Forelimb muscle (tissue), 1 donor: ENCODE measurements around the gene FRYL. TPM values are rescaled to one million over a fixed set of nuclear protein-coding genes. Genes with fewer than 3 reads are reported as not detected.

ENCODE experiments used
- DNase-seq: peaks from one replicate; pipeline ENCODE4 v3.0.0-alpha.2; 2013; ENCODE audit warnings: low read depth
- polyA plus RNA-seq: library from polyadenylated mRNA; unstranded; fragments of 120-200 nt; gene quantifications from one replicate; pipeline ENCODE4 v1.2.1, GENCODE V29; 2013; ENCODE audit not compliant: insufficient read length

The FRYL gene
- polyA plus RNA-seq, 1 donor: 24.8 TPM

DNA sequence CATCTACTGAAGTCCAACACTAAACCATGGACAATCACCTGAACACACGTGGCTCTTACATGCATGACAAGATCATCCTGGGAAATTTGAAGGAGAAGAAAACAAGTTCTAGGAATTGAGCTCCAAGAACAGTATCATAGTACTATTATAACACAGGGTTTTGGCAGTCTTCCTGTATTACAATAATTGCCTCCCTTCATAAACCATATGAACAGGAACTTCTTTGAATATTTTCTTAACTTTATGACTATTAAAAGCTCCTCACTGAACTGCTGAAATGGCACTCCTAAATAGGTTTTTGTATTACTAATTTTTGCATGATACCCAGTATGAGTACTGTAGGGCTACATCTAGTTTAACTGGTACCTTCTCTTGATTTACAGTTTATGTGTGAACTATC is 160.0 kb downstream of the FRYL start:
- no peak for DNase-seq

DNA sequence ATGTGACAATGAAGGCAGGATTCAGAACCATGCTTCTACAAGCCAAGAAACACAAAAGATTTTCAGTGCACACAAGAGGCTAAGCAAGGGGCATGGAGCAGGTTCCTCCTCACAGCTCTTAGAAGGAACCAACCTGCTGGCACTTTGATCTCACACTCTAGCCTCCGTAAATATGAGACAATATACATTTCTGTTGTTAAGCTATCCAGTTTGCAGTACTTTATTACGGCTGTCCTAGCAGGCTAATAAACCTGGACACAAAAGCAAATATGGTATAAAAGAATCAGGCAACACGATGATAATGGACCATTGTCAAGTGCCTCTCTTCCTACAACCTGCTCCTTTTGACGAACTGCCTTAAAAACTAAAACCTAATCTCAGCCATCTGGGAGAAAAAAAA is 175.6 kb downstream of the FRYL start:
- DNase-seq: no peak

DNA sequence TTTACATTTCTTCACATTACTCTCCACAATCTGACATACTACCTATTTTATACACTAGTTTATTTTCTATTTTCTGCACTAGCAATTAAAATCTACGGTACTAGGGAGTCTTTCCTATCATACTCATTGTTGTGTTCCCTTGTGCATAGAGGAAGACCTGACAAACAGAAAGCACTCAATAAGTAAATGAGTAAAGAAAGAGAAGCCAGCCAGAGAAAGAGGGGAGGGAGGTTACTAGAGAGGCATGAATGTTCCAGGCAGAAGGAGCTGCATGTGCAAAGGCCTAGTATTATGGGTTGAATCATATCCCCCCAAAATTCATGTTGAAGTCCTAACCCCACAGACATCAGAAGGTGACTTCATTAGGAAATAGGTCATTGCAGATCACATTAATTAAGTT is 176.0 kb downstream of the FRYL start:
- no peak for DNase-seq

DNA sequence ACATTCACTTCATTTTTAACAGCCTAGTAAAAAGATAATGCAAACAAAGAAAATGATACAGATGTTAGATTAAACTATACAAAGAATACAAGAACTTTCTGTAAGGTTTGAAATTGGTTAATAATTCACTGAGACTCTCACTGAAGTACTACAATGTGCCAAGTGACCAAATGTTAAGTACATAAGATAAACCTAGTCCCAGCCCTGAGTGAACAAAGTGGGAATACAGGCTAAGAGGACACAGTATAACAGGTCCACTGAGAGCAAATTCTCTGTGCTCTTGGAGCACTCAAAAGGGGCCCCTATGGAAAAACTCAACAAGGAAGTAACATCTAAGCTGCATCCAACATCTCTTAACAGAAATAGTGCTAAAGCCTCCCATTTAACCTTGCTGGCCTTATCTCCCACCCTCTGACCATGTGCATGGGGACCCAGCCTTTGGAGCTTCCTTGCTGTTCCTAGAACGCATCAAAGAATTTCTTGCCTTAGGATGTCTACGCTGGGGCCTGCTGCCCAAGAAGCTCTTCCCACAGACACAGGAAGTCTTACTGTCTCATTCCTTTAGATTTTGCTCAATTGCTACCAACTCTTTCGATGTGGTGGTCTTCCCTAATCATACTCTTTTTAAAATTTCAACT is 176.6 kb downstream of the FRYL start:
- no peak for DNase-seq

DNA sequence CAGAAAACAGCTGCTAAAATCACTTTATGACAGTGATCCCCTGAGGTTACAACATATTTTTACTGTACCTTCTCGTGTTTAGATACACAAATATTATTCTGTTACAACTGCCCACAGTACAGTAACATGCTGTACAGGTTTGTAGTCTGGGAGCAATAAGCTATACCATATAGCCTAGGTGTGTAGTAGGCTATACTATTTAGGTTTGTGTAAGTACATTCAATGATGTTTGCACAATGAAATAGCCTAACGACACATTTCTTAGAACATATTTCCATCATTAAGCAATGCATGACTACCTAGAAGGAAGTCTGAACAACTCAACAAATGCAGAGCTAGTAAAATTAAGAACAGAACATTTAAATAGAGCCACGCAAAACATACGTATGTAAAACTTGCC is 177.3 kb downstream of the FRYL start:
- DNase-seq: no peak

DNA sequence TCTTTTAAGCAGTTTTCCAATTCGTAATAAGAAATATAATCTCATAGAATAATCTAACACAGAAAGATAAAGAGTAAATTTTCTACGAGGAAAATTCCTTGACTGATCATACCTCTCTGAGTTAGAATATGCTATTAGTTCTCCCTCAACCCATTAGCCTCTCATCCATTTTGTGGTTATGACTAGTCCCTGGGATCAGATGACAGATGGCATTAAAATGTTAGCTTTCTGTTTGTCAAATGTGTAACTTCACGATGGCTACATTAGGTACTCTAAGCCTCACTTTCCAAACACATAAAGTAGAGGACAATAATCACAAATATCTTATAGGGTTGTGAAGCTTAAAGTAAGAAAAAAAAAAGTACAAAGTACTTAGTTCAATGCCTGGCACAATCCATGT is 177.9 kb downstream of the FRYL start:
- no peak for DNase-seq

DNA sequence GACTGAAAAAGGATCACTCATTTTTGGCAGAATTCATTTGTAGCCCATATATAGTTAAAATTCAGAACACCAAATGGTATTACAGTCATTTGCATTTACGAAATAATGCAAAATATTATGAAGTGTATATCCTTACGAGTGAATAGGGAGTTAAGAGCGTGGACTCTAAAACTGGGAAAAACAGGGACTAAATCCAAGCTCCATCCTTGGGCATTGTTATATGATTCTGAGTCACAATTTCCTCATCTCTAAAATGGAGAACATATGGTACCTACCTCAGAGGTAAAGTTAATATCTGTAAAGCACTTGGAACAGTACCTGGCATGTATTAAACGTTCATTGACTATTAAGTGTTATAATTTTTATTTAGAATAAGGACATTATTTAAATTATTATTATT is 183.7 kb downstream of the FRYL start:
- DNase-seq: no peak

DNA sequence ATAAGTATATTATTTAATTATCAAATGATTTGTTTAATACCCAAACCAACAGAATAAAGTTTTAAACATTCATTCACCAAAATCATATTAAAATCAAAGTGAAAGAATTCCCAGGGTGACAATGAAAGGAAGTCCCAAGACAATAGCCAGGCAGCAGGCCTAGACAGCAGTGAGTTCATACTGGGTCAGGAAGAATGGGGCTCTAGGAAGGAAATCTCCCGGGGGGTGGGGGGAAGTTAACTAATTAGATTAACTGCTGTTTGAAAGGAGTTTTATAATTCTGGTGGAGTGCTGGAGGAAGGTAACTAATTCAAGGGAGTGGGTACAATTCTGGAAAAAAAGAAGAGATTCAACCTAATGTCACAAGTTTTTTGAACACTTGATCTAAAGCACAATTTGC is 185.9 kb downstream of the FRYL start:
- DNase-seq: no peak

DNA sequence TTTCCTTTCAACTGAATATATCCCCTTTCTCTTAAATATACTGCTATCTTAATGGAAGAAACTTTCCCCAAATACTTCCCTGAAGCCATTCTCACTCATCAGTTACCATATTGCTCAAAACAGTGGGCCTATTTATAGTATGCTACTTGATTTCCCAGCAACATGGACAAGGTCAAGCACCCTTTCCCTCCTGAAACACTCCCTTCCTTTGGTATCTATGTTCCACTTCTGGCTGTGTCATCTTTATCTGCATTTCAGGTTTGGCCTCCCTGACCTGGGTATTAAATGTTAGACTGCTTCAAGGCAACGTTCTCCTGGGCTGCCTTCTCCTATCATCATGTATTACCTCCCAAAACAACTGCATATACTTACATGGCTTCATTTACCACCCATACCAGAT is 188.7 kb downstream of the FRYL start:
- no peak for DNase-seq

DNA sequence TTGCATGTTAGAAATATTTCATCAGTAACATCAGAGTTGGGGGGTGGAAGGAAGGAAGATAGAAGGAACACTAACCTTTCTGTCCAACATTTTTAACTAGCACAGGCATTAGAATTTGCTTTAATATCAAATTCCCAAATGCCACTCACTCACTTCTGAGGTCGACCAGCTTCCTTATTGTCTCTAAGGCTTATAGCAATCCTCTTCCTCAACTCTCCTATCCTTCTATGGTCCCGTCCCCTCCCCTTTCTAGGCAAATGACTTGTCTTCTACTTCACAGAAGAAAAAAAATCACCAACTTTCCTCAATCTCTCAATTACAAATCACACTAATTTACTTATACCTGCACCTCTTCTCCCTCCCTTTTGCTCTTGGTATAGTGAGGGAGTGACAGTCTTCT is 189.2 kb downstream of the FRYL start:
- DNase-seq: no peak

DNA sequence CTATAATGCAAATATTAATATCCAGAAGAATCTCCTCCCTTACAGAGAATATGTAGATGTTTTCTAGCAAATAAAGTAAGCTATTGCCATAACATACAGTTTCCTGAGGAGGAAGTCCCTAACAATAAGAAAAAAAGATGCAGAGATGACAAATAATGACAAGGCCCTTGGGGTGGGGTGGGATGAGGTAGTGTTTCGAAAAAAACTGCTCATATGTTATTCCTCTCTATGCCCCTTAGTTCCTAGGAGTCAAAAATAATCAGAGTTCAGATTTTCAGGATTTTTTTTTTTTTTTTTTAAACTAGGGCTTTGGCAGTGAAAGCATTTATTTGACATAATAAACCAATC is 191.0 kb downstream of the FRYL start:
- no peak for DNase-seq

DNA sequence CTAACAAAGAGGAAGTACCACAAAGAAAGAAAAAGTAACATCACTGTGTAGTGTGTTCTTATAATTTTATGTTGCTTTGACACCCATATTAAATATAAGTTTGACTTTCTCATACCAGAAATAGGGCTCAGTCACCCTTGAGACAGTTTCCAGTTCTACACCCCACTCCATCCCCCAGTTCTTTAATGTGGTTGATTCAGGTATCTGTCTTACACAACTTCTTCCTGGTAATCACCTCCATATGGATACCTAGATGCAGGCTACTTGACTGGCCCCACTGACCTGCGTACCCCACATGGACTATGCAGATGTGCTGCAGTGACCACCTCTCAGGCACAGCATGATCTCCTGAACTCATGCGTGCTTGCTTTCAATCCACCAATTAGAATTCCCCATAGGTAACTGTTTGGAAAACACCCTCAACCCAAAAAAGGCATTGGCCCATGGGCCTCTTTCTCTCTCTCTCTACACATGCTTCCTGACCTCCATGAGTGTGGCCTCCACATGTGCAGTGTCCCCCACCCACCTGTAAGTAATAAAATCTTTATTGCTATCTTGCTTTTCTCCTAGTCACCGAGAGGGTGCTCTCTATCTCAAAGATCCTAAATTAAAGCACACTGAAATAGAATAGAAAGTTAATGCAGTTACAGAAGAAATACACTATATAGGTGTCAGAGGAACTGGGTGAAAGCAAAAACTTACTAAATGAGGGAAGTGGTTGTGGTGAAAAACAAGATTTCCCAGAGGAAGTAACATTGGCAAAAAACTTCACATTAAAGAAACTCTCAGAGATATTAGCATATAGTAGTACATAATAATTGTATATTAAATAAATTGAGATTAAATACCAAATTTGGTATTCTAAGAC is 191.6 kb downstream of the FRYL start:
- DNase-seq: no peak

DNA sequence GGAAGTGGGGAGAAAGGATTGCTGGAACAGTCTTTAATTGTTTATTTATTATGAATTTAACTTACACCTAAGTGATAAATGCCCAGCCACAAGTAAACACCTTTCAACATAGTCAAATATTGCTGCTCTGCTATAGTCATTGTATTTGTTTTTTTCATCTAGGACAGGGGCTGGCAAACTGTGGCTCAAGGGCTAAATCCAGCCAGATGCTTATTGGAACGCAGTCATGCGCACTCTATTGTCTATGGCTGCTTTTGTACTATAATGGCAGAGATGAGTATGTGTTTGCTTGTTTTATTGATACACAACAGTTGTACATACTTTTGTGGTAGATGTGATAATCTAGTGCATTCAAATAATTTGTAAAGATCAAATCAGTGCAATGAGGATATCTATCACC is 194.7 kb downstream of the FRYL start:
- DNase-seq: no peak

DNA sequence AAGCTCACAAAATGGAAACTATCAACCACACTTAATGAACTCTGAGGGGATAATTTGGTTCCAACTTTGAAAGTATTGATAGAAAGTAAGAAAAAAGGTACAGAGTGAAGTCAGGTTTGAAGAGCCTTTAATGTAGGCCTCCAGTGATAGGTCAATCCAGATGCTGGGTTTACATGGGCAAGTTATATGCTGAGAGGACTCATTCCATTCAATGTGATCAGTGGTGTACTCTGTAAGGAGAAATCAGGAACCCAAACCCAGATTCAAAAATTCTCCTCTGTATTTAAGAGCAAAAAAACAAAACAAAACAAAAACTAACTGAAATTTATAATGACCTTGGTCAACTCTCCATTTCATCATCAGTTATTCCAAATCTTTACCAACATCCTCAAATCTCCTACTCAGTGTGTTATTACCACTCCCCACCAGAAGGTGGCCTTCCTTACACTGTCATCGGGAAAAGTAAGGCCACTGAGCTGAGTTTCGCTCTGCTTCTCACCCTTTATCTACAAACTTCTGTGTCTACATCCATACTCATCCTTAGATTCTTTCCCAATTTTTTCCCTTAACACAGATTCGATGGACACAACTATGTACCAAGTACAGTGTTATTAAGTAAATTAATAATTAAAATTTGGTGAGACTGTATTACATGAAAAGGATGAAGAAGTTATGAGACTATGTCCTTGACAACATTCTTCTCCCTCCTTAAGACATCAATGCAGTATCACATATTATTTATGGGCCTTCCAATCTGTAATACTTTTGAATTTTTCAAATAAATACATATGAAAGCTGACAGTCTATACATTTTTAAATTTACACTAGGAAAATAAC is 201.7 kb downstream of the FRYL start:
- peak; percentile 32 for DNase-seq

DNA sequence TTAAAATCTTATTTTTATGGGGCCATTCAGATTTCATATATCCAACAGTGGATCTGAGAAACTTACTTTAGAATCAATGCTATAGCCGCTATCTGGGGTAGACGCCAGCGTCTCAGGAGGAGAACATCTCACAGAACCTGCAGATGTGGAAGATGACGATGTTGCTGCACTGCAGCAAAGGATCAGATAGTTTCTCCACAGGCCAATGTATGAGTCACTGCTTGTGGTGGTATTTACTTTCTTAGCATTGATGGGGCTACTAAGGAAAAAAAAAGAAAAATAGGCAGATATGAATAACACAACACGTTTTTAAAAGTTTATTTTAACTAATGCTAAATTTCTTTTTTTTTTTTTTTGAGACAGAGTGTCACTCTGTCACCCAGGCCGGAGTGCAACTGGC is 204.1 kb downstream of the FRYL start:
- DNase-seq: no peak

DNA sequence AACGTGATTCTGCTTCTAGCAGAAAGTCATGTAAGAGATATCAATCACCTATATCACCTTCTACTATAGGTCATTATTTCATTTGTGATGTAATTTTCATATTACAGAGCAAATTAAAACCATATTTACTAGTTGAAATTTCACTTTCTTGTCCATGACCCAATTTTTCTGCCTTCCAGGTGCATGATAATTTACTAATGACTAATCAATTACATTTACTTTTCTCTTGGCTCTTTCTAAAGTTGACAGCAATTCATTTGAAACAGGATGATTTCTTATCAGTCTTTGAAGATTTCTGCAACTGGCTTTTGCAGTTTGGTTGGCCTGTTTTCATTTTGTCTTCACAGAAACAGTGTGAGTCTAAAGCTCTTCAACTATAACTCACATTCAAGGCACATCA is 208.6 kb downstream of the FRYL start:
- no peak for DNase-seq

DNA sequence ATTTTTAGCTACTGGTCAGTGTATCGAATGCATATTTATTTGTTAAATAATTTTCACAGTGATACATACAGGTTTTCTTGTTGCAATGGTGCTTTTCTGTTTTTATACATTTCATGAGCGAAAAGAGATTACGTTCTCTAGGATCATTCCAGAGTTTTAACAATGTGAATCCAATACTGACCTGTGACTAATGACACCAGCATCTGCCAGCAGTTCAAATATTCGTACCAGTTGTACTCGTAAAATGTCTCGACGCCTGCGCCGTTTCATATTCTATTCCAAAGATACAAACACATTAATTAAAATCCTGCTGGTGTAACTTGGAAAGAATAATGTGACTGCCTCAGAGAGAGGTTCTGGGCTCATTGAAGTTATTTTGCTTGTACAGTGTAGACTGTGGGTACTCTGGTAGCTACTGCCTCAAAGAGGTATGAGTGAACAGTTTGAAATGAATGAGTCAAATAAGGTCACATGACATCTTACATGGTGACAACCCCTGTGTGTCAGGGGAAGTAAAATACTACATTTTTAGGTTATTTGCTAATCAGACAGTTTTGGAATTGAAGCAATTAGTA is 209.3 kb downstream of the FRYL start:
- DNase-seq: no peak

DNA sequence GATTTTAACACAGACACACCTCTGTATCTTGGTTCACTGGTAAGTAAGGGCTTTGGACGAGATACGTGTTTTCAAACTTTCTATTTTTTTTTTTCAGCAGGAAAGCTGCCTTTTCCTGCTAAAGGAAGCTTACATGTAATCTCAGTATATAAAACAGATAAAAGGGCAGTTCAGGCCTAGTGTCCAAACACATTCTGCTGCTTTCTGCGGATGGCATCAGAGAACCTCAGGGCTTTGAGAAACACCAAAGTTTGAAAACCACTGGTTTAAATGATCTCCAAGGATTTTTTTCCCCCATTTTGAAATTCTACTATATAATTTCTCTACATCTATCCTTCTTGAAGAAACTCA is 214.1 kb downstream of the FRYL start:
- no peak for DNase-seq

DNA sequence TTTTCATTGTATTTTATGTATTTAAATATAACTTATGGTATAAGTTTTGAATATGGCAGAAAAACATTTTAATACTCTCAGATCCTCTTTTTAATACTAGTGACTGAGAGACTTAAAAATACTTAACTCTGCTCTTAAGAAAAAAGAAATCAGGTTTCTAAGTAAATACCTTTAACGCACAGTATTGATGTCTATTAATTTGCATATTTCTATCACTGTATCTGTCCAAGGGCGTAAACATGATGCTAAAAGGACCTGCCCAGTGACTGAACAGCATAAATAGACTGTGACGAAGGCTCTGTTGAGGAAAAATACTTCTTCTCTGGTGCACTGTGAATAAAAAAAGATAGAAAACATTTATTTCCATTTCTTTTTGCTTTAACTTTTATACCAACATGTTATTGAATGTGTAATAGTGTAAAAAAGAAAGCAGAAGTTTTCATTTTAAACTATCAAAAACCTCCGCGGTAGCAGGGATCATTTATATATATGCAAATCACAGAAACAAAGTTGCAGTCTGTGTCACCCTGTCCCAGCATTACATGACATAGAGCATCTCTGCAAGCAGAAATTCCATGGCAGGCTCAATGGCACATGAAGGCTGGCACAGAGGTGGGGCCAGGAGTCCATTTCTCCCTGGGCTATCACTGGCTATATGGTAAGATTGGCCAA is 214.6 kb downstream of the FRYL start:
- DNase-seq: no peak

DNA sequence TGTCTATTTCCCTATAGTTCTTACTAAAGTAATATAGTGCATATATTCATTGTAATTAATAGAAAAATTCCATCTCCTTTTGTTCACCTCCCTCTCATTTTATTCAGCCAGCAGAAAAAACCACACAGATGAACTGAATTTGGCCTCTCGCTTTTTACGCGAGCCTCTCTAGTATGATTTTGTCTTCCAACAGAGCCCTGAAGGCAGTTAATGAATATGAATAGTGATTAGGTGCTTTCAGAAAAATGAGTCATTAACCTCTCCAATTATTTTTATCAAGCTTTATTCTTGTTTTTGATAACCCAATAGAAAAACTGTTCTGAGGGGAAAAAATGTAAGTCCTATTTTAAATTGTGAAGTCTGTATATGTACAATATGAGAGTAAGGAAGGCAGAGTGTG is 215.9 kb downstream of the FRYL start:
- DNase-seq: no peak

DNA sequence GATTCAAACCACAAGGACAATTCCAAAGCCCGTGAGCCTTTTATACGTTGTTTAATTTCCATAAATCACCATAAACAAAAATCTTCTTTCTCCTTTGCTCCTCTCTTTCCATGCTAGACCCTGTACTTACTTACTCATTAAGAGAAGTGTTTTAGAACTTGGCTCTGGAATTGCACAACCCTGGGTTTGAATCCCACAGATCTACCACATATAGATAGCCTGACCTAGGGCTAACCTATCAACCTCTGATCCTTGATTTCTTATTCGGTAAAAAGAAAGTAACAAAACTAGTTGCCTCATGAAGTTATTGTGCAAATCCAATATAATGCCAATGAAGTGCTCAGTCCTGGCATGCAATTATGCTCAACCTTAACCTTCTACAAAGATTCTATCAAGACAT is 221.3 kb downstream of the FRYL start:
- no peak for DNase-seq

DNA sequence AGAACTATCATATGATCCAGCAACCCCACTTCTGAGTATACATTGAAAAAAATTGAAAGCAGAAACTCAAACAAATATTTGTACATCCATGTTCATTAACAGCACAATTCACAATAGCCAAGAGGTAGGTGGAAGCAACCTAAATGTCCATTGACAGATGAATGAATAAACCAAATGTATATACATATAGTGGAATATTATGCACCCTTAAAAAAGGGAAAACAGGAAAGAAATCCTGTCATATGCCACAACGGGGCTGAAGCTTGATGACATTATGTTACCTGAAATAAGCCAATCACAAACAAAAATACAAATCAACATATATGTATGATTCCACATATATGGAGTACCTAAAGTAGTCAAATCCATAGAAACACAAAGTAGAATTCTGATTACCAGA is 222.1 kb downstream of the FRYL start:
- no peak for DNase-seq
